Right ventricle myocardium inferior (tissue), 1 donor: ENCODE data around the gene IL19. TPM values are rescaled to one million over a fixed set of nuclear protein-coding genes. Genes with fewer than 3 reads are reported as not detected.

Experiments used
- ATAC-seq: fragments of 200-7000 bp; cut with Tn5 transposase; one replicate; pipeline ENCODE4 v1.9.1; 2020; ENCODE audit warnings: mild to moderate bottlenecking, moderate library complexity
- DNase-seq: peaks from one replicate; pipeline ENCODE4 v3.0.0; 2021; ENCODE audit errors: missing footprints
- intact Hi-C: fragments of 100-400 bp; cut with DNase I; formaldehyde crosslinking; loops from one replicate; pipeline ENCODE4 v1.11.0; 2022
- total RNA-seq: library from RNA; stranded (reverse); fragmentation: NEBNext Ultra II Directional; extraction: Animal tissue kit (Norgen Biotek cat#: 25700); gene quantifications from one replicate; pipeline ENCODE4 v1.2.1, GENCODE V29; 2021
- donor health status: DM: no; HTN: yes; CAD: no; lungs with severe emphysema.

Gene IL19
- total RNA-seq, 1 donor from 2014 or later, result not detected

GRCh38 chr1:206814716-206815341 lies 44.3 kb downstream of the IL19 start:
- no peak for DNase-seq
- ATAC-seq, result peak; percentile 44
- intact Hi-C loops, result no loop called here

- DNase-seq, result no peak
- ATAC-seq, result no peak
- intact Hi-C loops, result no loop called here
These were observed 46.1 kb downstream of the IL19 start for GRCh38 chr1:206816390-206817287.

- ATAC-seq, result no peak
- intact Hi-C loops, result no loop called here
These were observed 50.9 kb downstream of the IL19 start for GRCh38 chr1:206821493-206821892.

GRCh38 chr1:206823727-206824126 lies 53.2 kb downstream of the IL19 start:
- intact Hi-C loops, result no loop called here
- ATAC-seq (peak; percentile 44), DNase-seq (no peak)

More at GRCh38 chr1:206821493-206821892, 50.9 kb downstream of the IL19 start:
- no peak for DNase-seq

- ATAC-seq, result no peak
- intact Hi-C loops, result no loop called here
- no peak for DNase-seq
These were observed 53.8 kb downstream of the IL19 start for GRCh38 chr1:206824331-206824730.

- ATAC-seq (no peak), DNase-seq (no peak)
- intact Hi-C loops, result no loop called here
These were observed 55.8 kb downstream of the IL19 start for GRCh38 chr1:206826394-206826793.

- ATAC-seq (no peak), DNase-seq (no peak)
- intact Hi-C loops, result no loop called here
These were observed 57.5 kb downstream of the IL19 start for GRCh38 chr1:206828061-206828460.

GRCh38 chr1:206828765-206829164 lies 58.2 kb downstream of the IL19 start:
- ATAC-seq, result no peak
- intact Hi-C loops, result no loop called here

GRCh38 chr1:206829282-206829681 lies 58.7 kb downstream of the IL19 start:
- DNase-seq (no peak), ATAC-seq (no peak)
- intact Hi-C loops, result no loop called here

More at GRCh38 chr1:206828765-206829164, 58.2 kb downstream of the IL19 start:
- no peak for DNase-seq

GRCh38 chr1:206829875-206830274 lies 59.3 kb downstream of the IL19 start:
- intact Hi-C loops, result no loop called here
- ATAC-seq, result no peak
- DNase-seq, result no peak

GRCh38 chr1:206831650-206832049 lies 61.1 kb downstream of the IL19 start:
- intact Hi-C loops, result no loop called here
- ATAC-seq, result no peak

GRCh38 chr1:206832352-206832880 lies 61.8 kb downstream of the IL19 start:
- intact Hi-C loops, result no loop called here
- ATAC-seq, result no peak
- DNase-seq, result no peak

More at GRCh38 chr1:206831650-206832049, 61.1 kb downstream of the IL19 start:
- DNase-seq, result no peak

- ATAC-seq (no peak), DNase-seq (no peak)
- intact Hi-C loops, result no loop called here
These were observed 62.6 kb downstream of the IL19 start for GRCh38 chr1:206833106-206833680.

GRCh38 chr1:206833801-206834200 lies 63.2 kb downstream of the IL19 start:
- intact Hi-C loops, result no loop called here
- DNase-seq (no peak), ATAC-seq (no peak)

- no peak for ATAC-seq
- no peak for DNase-seq
- intact Hi-C loops, result no loop called here
These were observed 63.6 kb downstream of the IL19 start for GRCh38 chr1:206834217-206834616.

- DNase-seq (no peak), ATAC-seq (peak; percentile 59)
- intact Hi-C loops, result no loop called here
These were observed 64.1 kb downstream of the IL19 start for GRCh38 chr1:206834711-206835110.

GRCh38 chr1:206835186-206835585 lies 64.6 kb downstream of the IL19 start:
- intact Hi-C loops, result no loop called here
- no peak for DNase-seq
- ATAC-seq, result no peak

GRCh38 chr1:206836111-206836510 lies 65.5 kb downstream of the IL19 start:
- intact Hi-C loops, result no loop called here
- no peak for ATAC-seq
- DNase-seq, result no peak

- ATAC-seq, result no peak
- DNase-seq, result no peak
- intact Hi-C loops, result no loop called here
These were observed 68.5 kb downstream of the IL19 start for GRCh38 chr1:206839006-206839560.
